Caki2 (cell line): Measurements from ENCODE around the gene HELZ2. TPM values are rescaled to one million over a fixed set of nuclear protein-coding genes. Genes with fewer than 3 reads are reported as not detected.
A peak's percentile ranks its signal among the peaks of the same experiment; 100 is the strongest.
"Not testable (repeated sequence)": the region's sequence is repeated elsewhere in the genome, so short reads cannot be mapped to it uniquely, and the experiment has no call there.

Source experiments
- DNase-seq: peaks from one replicate; pipeline ENCODE4 v3.0.0-alpha.2; 2015; ENCODE audit warnings: low read depth
- in situ Hi-C: cut with HindIII; loops from 2 replicates; pipeline ENCODE4 v1.10.0; 2016; ENCODE audit warnings: low sequenced_read_pairs, low pct_unique_long_range_greater_than_20kb, mixed read lengths
- total RNA-seq: library from RNA; depleted of rRNA; stranded (reverse); fragments of >200 nt; shearing (Covaris generic); gene quantifications from 2 replicates; pipeline ENCODE4 v1.2.3, GENCODE V29; 2014; ENCODE audit warnings: low replicate concordance; rRNA removed

The HELZ2 gene, protein sequence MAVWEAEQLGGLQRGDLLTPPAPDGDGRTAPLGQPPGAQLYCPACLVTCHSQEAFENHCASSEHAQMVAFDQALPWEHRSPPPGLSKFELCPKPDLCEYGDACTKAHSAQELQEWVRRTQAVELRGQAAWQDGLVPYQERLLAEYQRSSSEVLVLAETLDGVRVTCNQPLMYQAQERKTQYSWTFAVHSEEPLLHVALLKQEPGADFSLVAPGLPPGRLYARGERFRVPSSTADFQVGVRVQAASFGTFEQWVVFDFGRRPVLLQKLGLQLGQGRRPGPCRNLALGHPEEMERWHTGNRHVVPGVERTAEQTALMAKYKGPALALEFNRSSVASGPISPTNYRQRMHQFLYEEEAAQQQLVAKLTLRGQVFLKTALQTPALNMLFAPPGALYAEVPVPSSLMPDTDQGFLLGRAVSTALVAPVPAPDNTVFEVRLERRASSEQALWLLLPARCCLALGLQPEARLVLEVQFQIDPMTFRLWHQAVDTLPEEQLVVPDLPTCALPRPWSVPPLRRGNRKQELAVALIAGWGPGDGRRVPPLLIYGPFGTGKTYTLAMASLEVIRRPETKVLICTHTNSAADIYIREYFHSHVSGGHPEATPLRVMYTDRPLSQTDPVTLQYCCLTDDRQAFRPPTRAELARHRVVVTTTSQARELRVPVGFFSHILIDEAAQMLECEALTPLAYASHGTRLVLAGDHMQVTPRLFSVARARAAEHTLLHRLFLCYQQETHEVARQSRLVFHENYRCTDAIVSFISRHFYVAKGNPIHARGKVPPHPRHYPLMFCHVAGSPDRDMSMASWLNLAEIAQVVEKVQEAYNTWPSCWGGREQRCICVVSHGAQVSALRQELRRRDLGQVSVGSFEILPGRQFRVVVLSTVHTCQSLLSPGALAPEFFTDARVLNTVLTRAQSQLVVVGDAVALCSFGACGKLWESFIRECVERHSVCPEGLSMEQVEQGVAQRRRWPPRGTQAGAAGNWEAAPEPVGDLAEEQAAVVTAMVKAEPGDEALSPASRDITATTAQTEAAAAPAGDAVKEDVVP (N-terminal part only)
- 26.3 and 30.3 TPM in 2 replicates for total RNA-seq

DNA sequence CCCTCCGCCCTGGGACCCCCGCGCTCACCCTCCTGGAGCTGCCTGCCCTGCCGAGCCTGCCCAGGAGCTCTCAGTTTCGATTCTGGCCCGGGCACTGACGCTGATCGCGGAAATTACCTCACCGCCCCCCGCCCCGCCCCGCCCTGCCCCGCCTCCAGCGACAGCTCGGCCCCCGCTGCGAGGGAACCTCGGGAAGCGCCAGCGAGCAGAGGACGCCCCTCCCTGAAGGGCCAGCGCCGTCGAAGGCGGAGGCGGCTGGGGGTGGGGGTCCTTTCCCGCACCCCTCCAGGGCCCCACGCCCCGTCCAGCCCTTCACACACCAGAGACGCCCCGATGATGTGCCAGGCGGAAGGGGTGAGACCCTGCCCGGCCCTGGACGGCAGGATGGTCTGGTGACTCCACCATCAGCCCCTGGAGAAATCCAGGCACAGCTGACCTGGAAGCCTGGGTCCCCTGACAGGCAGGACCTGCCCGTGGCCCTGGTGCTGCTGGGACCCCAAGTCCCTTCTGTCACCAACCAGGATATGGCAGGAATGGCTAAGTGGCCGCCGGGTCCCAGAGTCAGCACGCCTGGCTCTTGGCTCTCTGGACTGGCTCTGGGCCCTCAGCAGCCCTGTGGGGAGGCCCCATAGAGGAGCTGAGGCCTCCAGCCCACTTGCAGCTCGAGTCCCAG is at the start of gene HELZ2:
HELZ2 (minus strand) TSS at position 84 of the 673 bp plus-strand sequence. CDS start 1,854 bp downstream, outside the sequence.
- peak; percentile 45 for DNase-seq
- in situ Hi-C loops, result no loop called here

GRCh38 chr20:63622732-63623131 is 48.7 kb upstream of the HELZ2 start:
- DNase-seq, result no peak
- in situ Hi-C loops, result no loop called here

DNA sequence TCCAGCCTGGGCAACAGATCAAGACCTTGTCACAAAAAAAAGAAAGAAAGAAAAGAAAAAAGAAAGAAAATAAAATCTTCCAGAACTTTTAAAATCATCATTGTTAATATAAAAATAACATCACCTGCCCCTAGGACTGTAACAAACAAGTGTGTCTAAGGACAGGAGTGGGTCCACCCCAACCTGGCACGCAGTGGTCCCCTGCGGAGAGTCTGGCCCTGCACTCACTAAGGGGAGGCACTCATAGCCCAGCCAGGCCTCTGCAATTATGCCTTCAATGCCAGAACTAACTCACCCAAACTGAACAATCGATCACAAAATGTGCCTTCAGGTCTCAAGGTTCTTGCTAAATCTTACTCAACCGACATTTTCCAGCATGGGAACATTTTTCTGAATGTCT is 48.1 kb upstream of the HELZ2 start:
- in situ Hi-C loops, result no loop called here

DNA sequence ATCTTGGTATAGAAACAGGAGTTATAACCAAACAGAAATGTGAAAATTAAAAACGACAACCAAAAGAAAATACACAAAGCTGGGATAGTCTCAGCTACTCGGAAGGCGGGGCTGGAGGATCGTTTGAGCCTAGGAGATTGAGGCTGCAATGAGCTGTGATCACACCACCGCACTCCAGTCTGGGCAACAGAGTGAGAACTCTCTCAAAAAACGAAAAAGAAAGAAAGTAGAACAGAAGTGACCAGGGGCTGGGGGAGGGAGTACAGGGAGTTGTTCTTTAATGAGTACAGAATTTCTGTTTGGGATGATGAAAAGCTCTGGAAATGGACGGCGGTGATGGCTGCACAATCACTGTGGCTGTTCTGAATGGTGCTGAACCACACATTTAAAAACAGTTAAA is 47.0 kb upstream of the HELZ2 start:
- in situ Hi-C loops, result no loop called here
- no peak for DNase-seq

More for the DNA sequence above, 48.1 kb upstream of the HELZ2 start:
- no peak for DNase-seq

GRCh38 chr20:63619505-63619904 is 45.5 kb upstream of the HELZ2 start:
- in situ Hi-C loops, result no loop called here
- no peak for DNase-seq

GRCh38 chr20:63619086-63619485 is 45.0 kb upstream of the HELZ2 start:
- in situ Hi-C loops, result no loop called here
- DNase-seq, result no peak

GRCh38 chr20:63618291-63618980 is 44.4 kb upstream of the HELZ2 start:
- DNase-seq, result no peak
- in situ Hi-C loops, result no loop called here

DNA sequence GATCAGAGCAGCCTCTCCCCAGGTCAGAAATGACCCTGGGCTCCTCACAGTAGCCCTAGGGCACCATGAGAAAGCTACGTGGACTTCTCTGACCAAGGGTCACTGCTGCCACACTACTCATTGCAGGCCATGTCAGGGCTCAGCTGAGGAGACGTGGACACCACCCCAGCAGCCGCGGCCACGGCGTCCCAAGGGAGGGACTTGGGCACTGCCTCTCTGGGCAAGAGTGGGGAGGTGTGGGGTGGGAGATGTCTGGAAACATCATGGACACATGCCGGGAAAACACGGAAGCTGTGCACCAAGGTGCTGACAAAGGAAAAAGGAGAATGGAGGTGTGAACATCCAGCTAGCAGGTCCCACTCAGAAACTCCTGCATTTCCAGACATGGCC is 43.8 kb upstream of the HELZ2 start:
- in situ Hi-C loops, result no loop called here
- DNase-seq, result no peak

DNA sequence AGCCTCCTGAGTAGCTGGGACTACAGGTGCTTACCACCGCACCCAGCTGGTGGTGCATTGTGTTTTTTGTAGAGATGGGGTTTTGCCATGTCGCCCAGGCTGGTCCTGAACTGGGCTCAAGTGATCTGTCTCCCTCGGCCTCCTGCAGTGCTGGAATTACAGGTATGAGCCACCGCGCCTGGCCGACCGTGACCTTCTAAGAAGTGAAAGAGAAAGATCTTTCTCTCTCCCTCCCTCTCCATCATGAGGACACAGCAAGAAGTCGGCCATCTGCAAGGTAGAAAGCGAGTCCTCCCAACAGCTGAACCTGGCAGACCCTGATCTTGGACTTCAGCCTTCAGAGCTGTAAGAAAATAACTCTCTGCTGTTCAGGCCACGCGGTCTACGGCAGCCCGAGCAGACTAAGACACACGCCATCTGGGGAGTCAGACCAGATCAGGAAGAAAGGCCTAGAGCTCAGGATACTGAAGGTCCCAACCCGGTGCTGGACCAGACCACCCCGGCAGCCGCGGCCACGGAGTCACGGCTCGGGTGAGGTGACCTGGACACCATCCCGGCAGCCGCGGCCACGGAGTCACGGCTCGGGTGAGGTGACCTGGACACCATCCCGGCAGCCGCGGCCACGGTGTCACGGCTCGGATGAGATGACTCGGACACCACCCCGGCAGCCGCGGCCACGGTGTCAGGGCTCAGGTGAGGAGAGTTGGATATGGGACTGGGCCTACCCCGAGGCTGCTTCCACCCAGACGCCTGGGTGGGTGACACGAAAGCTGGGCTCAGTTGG is 43.2 kb upstream of the HELZ2 start:
- DNase-seq, result no peak
- in situ Hi-C loops, result no loop called here

- DNase-seq, in situ Hi-C loops: not testable (repeated sequence)
These were observed 40.0 kb upstream of the HELZ2 start for GRCh38 chr20:63613863-63614594.

- no peak for DNase-seq
- in situ Hi-C loops, result no loop called here
These were observed 38.4 kb upstream of the HELZ2 start for GRCh38 chr20:63612276-63612931.

- in situ Hi-C loops, result no loop called here
These were observed 37.6 kb upstream of the HELZ2 start for GRCh38 chr20:63611646-63612045.

GRCh38 chr20:63610581-63611435 is 36.8 kb upstream of the HELZ2 start:
- in situ Hi-C loops, result no loop called here
- DNase-seq, result no peak

More at GRCh38 chr20:63611646-63612045, 37.6 kb upstream of the HELZ2 start:
- no peak for DNase-seq

- in situ Hi-C loops, result no loop called here
These were observed 32.6 kb upstream of the HELZ2 start for GRCh38 chr20:63606686-63607085.

DNA sequence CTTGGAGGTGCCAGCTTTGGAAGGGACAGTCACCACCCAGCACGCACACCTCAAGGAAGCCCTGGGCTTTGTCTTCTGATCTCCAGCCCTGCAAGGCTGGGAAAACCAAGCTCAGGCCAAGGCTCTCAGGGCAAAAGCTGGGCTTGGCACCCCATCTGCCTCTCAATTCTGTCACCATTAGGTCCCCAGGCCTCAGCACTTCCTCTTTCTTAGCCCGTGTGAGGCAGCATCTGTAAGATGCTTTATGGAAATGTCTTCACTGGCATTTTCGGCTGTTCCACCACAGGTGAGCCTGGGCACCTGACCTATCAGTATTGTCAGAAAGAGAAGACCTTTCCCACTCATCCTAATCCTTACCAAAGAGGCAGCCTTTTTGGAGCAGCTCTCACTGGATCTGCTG is 28.3 kb upstream of the HELZ2 start:
- no peak for DNase-seq
- in situ Hi-C loops, result no loop called here

More at GRCh38 chr20:63606686-63607085, 32.6 kb upstream of the HELZ2 start:
- DNase-seq, result no peak
